ENCODE data around the gene SS18L1. TPM values are rescaled to one million over a fixed set of nuclear protein-coding genes. Genes with fewer than 3 reads are reported as not detected.

SS18L1 gene
- total and polyA plus RNA-seq, 2 donors (not counting 1 experiment from before 2014, with no cell fraction given), result 4.7 to 7.4 TPM

- H3K27me3 ChIP-seq (ENCODE audit: control insufficient read depth, insufficient read depth, low read length), result no peaks in the 10 kb centered on the region
- H3K36me3 ChIP-seq (ENCODE audit: control insufficient read depth, insufficient read depth, low read length), result peaks cover 22% of the 10 kb centered on the region
- no peak overlapping the region for H3K4me2 ChIP-seq (ENCODE audit: extremely low read depth, insufficient read depth, low read length)
- no peaks in the 10 kb centered on the region for H3K4me1 ChIP-seq (ENCODE audit: control insufficient read depth, extremely low read depth, insufficient read depth, low read length)
- DNase-seq (ENCODE audit: low read depth in 2 of 2), result no peak
- no peak overlapping the region for H2AFZ ChIP-seq (ENCODE audit: low read length)
- no peak overlapping the region for H3K9ac ChIP-seq (ENCODE audit: insufficient read depth, low read length)
- H3K9me3 ChIP-seq (ENCODE audit: control insufficient read depth, insufficient read depth, low read depth, low read length), result no peaks in the 10 kb centered on the region
- no peaks in the 10 kb centered on the region for H3K79me2 ChIP-seq (ENCODE audit: control insufficient read depth, insufficient read depth, low read length)
- H4K20me1 ChIP-seq (ENCODE audit: control insufficient read depth, extremely low read depth, insufficient read depth, low read length), result no peaks in the 10 kb centered on the region
- H3K4me3 ChIP-seq (replicated peaks in 1 of 4; ENCODE audit: control extremely low read depth in 1 of 4, insufficient read depth in 1 of 4, low read depth in 3 of 4, low read length in 4 of 4), result no peak overlapping the region
- H3K27ac ChIP-seq (ENCODE audit: insufficient read depth, low read length), result no peak overlapping the region
- no peak for TF ChIP-seq EZH2 (IDR thresholded peaks at IDR 0.05; ENCODE audit: low read length, missing control alignments)
- no peak for TF ChIP-seq CTCF (conservative IDR thresholded peaks at IDR 0.05 in 1 of 2, IDR thresholded peaks at IDR 0.05 in 1 of 2; ENCODE audit: low read depth in 1 of 2, low read length in 2 of 2)
These were observed 53.7 kb downstream of the SS18L1 start for GRCh38 chr20:62197311-62197710.

GRCh38 chr20:62197801-62198200 is 54.2 kb downstream of the SS18L1 start:
- H3K9me3 ChIP-seq (ENCODE audit: control insufficient read depth, insufficient read depth, low read depth, low read length), result no peaks in the 10 kb centered on the region
- H3K9ac ChIP-seq (ENCODE audit: insufficient read depth, low read length), result no peak overlapping the region
- no peak for DNase-seq (ENCODE audit: low read depth in 2 of 2)
- no peak overlapping the region for H3K27ac ChIP-seq (ENCODE audit: insufficient read depth, low read length)
- no peak overlapping the region for H3K4me3 ChIP-seq (replicated peaks in 1 of 4; ENCODE audit: control extremely low read depth in 1 of 4, insufficient read depth in 1 of 4, low read depth in 3 of 4, low read length in 4 of 4)
- H4K20me1 ChIP-seq (ENCODE audit: control insufficient read depth, extremely low read depth, insufficient read depth, low read length), result no peaks in the 10 kb centered on the region
- H3K4me1 ChIP-seq (ENCODE audit: control insufficient read depth, extremely low read depth, insufficient read depth, low read length), result no peaks in the 10 kb centered on the region
- no peaks in the 10 kb centered on the region for H3K79me2 ChIP-seq (ENCODE audit: control insufficient read depth, insufficient read depth, low read length)
- no peak overlapping the region for H3K4me2 ChIP-seq (ENCODE audit: extremely low read depth, insufficient read depth, low read length)
- TF ChIP-seq EZH2 (IDR thresholded peaks at IDR 0.05; ENCODE audit: low read length, missing control alignments) (no peak), CTCF (conservative IDR thresholded peaks at IDR 0.05 in 1 of 2, IDR thresholded peaks at IDR 0.05 in 1 of 2; ENCODE audit: low read depth in 1 of 2, low read length in 2 of 2) (no peak)
- no peaks in the 10 kb centered on the region for H3K27me3 ChIP-seq (ENCODE audit: control insufficient read depth, insufficient read depth, low read length)
- peaks cover 22% of the 10 kb centered on the region for H3K36me3 ChIP-seq (ENCODE audit: control insufficient read depth, insufficient read depth, low read length)
- H2AFZ ChIP-seq (ENCODE audit: low read length), result no peak overlapping the region

- H4K20me1 ChIP-seq (ENCODE audit: control insufficient read depth, extremely low read depth, insufficient read depth, low read length), result no peaks in the 10 kb centered on the region
- H2AFZ ChIP-seq (ENCODE audit: low read length), result no peak overlapping the region
- TF ChIP-seq EZH2 (IDR thresholded peaks at IDR 0.05; ENCODE audit: low read length, missing control alignments) (no peak), CTCF (conservative IDR thresholded peaks at IDR 0.05 in 1 of 2, IDR thresholded peaks at IDR 0.05 in 1 of 2; ENCODE audit: low read depth in 1 of 2, low read length in 2 of 2) (no peak)
- H3K4me1 ChIP-seq (ENCODE audit: control insufficient read depth, extremely low read depth, insufficient read depth, low read length), result no peaks in the 10 kb centered on the region
- no peaks in the 10 kb centered on the region for H3K27me3 ChIP-seq (ENCODE audit: control insufficient read depth, insufficient read depth, low read length)
- no peaks in the 10 kb centered on the region for H3K9me3 ChIP-seq (ENCODE audit: control insufficient read depth, insufficient read depth, low read depth, low read length)
- no peak overlapping the region for H3K27ac ChIP-seq (ENCODE audit: insufficient read depth, low read length)
- H3K4me3 ChIP-seq (replicated peaks in 1 of 4; ENCODE audit: control extremely low read depth in 1 of 4, insufficient read depth in 1 of 4, low read depth in 3 of 4, low read length in 4 of 4), result no peak overlapping the region
- no peaks in the 10 kb centered on the region for H3K79me2 ChIP-seq (ENCODE audit: control insufficient read depth, insufficient read depth, low read length)
- H3K9ac ChIP-seq (ENCODE audit: insufficient read depth, low read length), result no peak overlapping the region
- no peak overlapping the region for H3K4me2 ChIP-seq (ENCODE audit: extremely low read depth, insufficient read depth, low read length)
- no peak for DNase-seq (ENCODE audit: low read depth in 2 of 2)
- peaks cover 22% of the 10 kb centered on the region for H3K36me3 ChIP-seq (ENCODE audit: control insufficient read depth, insufficient read depth, low read length)
These were observed 54.9 kb downstream of the SS18L1 start for GRCh38 chr20:62198496-62198895.

Measured in fibroblast of lung (primary cell).